Mesenchymal stem cell (in vitro differentiated cells and primary cell): ENCODE data around the gene MPIG6B. TPM values are rescaled to one million over a fixed set of nuclear protein-coding genes. Genes with fewer than 3 reads are reported as not detected.

Experiments used
- DNase-seq: peaks from one replicate; pipeline ENCODE4 v3.0.0-alpha.2; 2013
- H2AFZ ChIP-seq: one replicate; pipeline ENCODE4 v1.6.1; 2013; ENCODE audit warnings: low read depth, mild to moderate bottlenecking, control low read depth, inconsistent platforms, low read length, moderate library complexity
- H2AK5ac ChIP-seq: 2 replicates; pipeline ENCODE4 v1.6.1; 2013; ENCODE audit warnings: low read length, moderate library complexity, mild to moderate bottlenecking, inconsistent platforms; ENCODE audit not compliant: severe bottlenecking
- H2BK120ac ChIP-seq: one replicate; pipeline ENCODE4 v1.6.1; 2013; ENCODE audit warnings: low read depth, mild to moderate bottlenecking, inconsistent platforms, low read length, moderate library complexity
- H2BK12ac ChIP-seq, 2 experiments: one replicate each; pipeline ENCODE4 v1.6.1; 2013; ENCODE audit warnings: inconsistent platforms in 2 of 2, low read length in 2 of 2, mild to moderate bottlenecking in 2 of 2, moderate library complexity in 2 of 2, control low read depth in 1 of 2
- H2BK15ac ChIP-seq: one replicate; pipeline ENCODE4 v1.6.1; 2013; ENCODE audit warnings: mild to moderate bottlenecking, low read depth, inconsistent platforms; ENCODE audit not compliant: poor library complexity, severe bottlenecking
- H2BK5ac ChIP-seq: 2 replicates; pipeline ENCODE4 v1.6.1; 2013; ENCODE audit warnings: low read depth, mild to moderate bottlenecking, low read length, control low read depth, inconsistent platforms; ENCODE audit not compliant: poor library complexity, severe bottlenecking
- H3K14ac ChIP-seq, 2 experiments: one replicate each; pipeline ENCODE4 v1.6.1; 2013; ENCODE audit warnings: inconsistent platforms in 2 of 2, low read length in 2 of 2, control low read depth in 1 of 2, mild to moderate bottlenecking in 1 of 2, moderate library complexity in 1 of 2
- H3K18ac ChIP-seq, 2 experiments: one replicate each; pipeline ENCODE4 v1.6.1; 2013; ENCODE audit warnings: inconsistent platforms in 2 of 2, low read length in 2 of 2, control low read depth in 1 of 2, low read depth in 1 of 2, mild to moderate bottlenecking in 1 of 2
- H3K23ac ChIP-seq, 2 experiments: one replicate each; pipeline ENCODE4 v1.6.1; 2013; ENCODE audit warnings: inconsistent platforms in 2 of 2, low read length in 2 of 2, mild to moderate bottlenecking in 2 of 2, moderate library complexity in 2 of 2, control low read depth in 1 of 2
- H3K27ac ChIP-seq: 2 replicates; pipeline ENCODE4 v1.5.1; 2013; ENCODE audit warnings: mild to moderate bottlenecking, moderate library complexity, low read length, control low read depth, inconsistent platforms; ENCODE audit not compliant: poor library complexity, severe bottlenecking
- H3K27me3 ChIP-seq, 2 experiments: 2 replicates each; pipeline versions ENCODE4 v1.6.1 to v1.7.0; 2013; ENCODE audit warnings: low read length in 2 of 2, mild to moderate bottlenecking in 2 of 2, moderate library complexity in 2 of 2, control low read depth in 1 of 2, inconsistent platforms in 1 of 2; ENCODE audit not compliant: control insufficient read depth in 1 of 2, insufficient read depth in 1 of 2
- H3K36me3 ChIP-seq, 2 experiments: 2 replicates each; pipeline versions ENCODE4 v1.6.1 to v1.7.0; 2013; ENCODE audit warnings: low read length in 2 of 2, control low read depth in 1 of 2, inconsistent platforms in 1 of 2, low read depth in 1 of 2, mild to moderate bottlenecking in 1 of 2; ENCODE audit not compliant: insufficient read depth in 2 of 2, control insufficient read depth in 1 of 2
- H3K4ac ChIP-seq, 2 experiments: one replicate each; pipeline ENCODE4 v1.6.1; 2013; ENCODE audit warnings: inconsistent platforms in 2 of 2, low read length in 2 of 2, mild to moderate bottlenecking in 2 of 2, moderate library complexity in 2 of 2, control low read depth in 1 of 2, low read depth in 1 of 2
- H3K4me1 ChIP-seq: 2 replicates; pipeline ENCODE4 v1.6.1; 2013; ENCODE audit warnings: low read depth, low read length, control low read depth; ENCODE audit not compliant: control insufficient read depth, insufficient read depth
- H3K4me2 ChIP-seq: 2 replicates; pipeline ENCODE4 v1.6.1; 2013; ENCODE audit warnings: low read length, mild to moderate bottlenecking, inconsistent platforms; ENCODE audit not compliant: poor library complexity, severe bottlenecking
- H3K4me3 ChIP-seq, 2 experiments: 2 replicates each; pipeline versions ENCODE4 v1.5.1 to v1.7.0; 2013; ENCODE audit warnings: low read length in 2 of 2, mild to moderate bottlenecking in 2 of 2, control low read depth in 1 of 2, low read depth in 1 of 2; ENCODE audit not compliant: insufficient read depth in 1 of 2
- H3K79me1 ChIP-seq: replicated peaks from 2 replicates; pipeline ENCODE4 v1.6.1; 2013; ENCODE audit warnings: mild to moderate bottlenecking, control low read depth, low read length, inconsistent platforms; ENCODE audit not compliant: poor library complexity, severe bottlenecking
- H3K9ac ChIP-seq: 2 replicates; pipeline ENCODE4 v1.7.0; 2013; ENCODE audit warnings: mild to moderate bottlenecking, low read length, moderate library complexity
- H3K9me3 ChIP-seq: 2 replicates; pipeline ENCODE4 v1.7.0; 2013; ENCODE audit warnings: mild to moderate bottlenecking, low read length; ENCODE audit not compliant: control insufficient read depth
- H4K8ac ChIP-seq: one replicate; pipeline ENCODE4 v1.6.1; 2013; ENCODE audit warnings: inconsistent platforms, mild to moderate bottlenecking, low read length, moderate library complexity
- H4K91ac ChIP-seq: one replicate; pipeline ENCODE4 v1.6.1; 2013; ENCODE audit warnings: mild to moderate bottlenecking, low read length, inconsistent platforms
- WGBS: methylation state at CpG from one replicate; pipeline ENCODE4 v1.1.7; 2013; ENCODE audit warnings: mixed read lengths; 5-methylcytosine and 5-hydroxymethylcytosine counted together
- small RNA-seq: library from polyadenylated mRNA; stranded (forward); fragments of <200 nt; extraction: miRNeasy Mini kit (QIAGEN cat#:217004); gene quantifications from one replicate; pipeline ENCODE3, GENCODE V24; 2013; ENCODE audit warnings: low read depth

MPIG6B gene

DNA sequence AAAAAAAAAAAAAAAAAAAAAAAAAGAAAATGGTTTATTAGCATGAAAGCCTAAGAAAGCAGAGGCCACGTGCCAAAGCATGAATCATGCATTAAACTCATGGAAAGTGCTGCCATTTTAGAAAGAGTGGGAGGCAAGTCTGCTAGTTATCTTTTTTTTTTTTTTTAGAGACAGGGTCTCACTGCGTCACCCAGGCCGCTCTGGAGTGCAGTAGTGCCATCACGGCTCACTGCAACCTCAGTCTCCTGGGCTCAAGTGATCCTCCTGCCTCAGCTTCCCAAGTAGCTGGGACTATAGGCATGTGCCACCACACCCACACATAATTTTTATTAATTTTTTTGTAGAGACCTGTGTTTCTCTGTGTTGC lies 48.8 kb downstream of the MPIG6B start:
- no peak for DNase-seq
- Histone ChIP-seq H4K91ac (no peak overlapping the region), H3K4ac (no peak overlapping the region), H3K14ac (no peak overlapping the region), H2BK120ac (no peak overlapping the region), H2BK12ac (no peak overlapping the region), H2AK5ac (no peak overlapping the region), H3K27me3 (no peaks in the 10 kb centered on the region), H3K4me2 (no peak overlapping the region), H3K4me1 (peaks cover 10% of the 10 kb centered on the region), H2BK5ac (no peak overlapping the region), H3K36me3 (no peaks in the 10 kb centered on the region), H2BK15ac (peak overlapping the region; percentile 18), H3K18ac (no peak overlapping the region), H3K9ac (no peak overlapping the region), H3K4me3 (no peak overlapping the region), H3K27ac (no peak overlapping the region), H3K79me1 (no peaks in the 10 kb centered on the region), H2AFZ (no peak overlapping the region), H3K23ac (no peak overlapping the region), H3K9me3 (no peaks in the 10 kb centered on the region), H4K8ac (no peak overlapping the region)
- WGBS = 88% methylated on average over 4 of the region's 4 CpGs

DNA sequence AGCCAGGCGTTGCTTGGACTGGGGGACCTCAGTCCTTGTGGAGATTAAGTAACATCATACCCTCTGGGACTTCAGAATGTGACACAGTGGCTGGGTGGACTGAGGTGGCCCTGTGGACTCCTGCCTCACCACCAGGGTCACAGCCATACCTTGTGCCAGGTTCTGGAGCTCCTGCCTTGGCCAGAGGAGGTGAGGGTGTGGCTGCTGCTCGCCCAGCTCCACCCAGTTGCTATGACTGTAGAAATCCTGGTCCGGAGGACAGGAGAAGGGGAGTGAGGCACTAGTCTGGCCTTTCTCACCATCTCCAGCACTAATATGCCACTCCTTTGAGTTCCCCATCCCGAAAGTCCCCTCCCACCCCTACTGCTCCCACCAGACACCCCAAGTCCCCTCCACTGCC lies 52.0 kb downstream of the MPIG6B start:
- peaks cover 16% of the 10 kb centered on the region for H3K4me1 ChIP-seq
- no peak overlapping the region for H3K4me3 ChIP-seq
- no peaks in the 10 kb centered on the region for H3K27me3 ChIP-seq
- no peak overlapping the region for H2AFZ ChIP-seq
- no peak overlapping the region for H3K4me2 ChIP-seq
- no peak for DNase-seq
- H4K8ac ChIP-seq = no peak overlapping the region
- no peak overlapping the region for H3K18ac ChIP-seq
- no peak overlapping the region for H4K91ac ChIP-seq
- H3K14ac ChIP-seq = no peak overlapping the region
- no peak overlapping the region for H2BK15ac ChIP-seq
- H3K9ac ChIP-seq = no peak overlapping the region
- no peak overlapping the region for H3K27ac ChIP-seq
- no peak overlapping the region for H2AK5ac ChIP-seq
- H3K36me3 ChIP-seq = peaks cover 20 to 28% of the 10 kb centered on the region in 2 experiments
- no peak overlapping the region for H2BK12ac ChIP-seq
- no peak overlapping the region for H3K4ac ChIP-seq
- no peaks in the 10 kb centered on the region for H3K9me3 ChIP-seq
- H3K23ac ChIP-seq = no peak overlapping the region
- H3K79me1 ChIP-seq = no peaks in the 10 kb centered on the region
- no peak overlapping the region for H2BK5ac ChIP-seq
- 94% methylated on average over 3 of the region's 4 CpGs for WGBS
- no peak overlapping the region for H2BK120ac ChIP-seq

DNA sequence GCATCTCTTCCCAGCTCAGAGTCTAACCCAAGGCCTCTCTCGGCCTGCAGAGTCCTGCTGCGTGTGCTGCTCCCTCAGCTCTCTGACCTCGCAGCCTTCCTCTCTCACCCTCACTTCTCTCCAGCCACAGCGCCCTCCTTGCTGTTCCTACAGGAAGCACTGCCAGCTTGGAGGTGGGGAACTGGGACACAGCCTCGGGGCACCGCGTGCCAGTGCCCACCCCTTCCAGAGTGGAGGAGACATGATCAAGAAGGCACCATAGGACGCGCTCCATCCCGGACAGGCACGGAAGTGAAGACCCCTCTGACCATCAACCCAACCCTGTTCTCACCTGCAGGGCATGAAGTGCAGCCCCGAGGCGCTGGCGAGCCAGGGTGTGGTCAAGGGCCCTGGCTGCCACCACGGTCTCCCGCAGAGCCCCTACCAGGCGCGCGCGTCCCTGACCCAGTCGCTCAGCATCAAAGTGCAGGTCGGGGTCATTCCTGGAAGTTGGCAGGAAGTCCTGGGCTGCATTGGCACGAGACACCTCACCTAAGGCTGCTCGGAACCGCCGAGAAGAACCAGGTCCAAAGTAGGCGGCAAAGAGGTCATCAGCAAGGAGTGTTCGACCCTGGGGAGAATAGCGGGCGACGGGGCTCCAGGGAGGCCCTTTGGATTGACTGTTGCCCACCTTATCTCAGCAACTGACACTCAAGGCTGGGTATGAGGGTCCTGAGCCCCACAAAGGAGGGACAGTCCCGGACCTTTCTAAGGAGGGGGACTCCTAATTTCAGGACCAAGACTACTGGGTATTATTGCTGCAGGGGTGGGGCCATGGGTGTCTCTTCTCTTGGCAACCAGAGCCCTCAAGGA lies 52.7 kb downstream of the MPIG6B start:
- 93% methylated on average over 32 of the region's 32 CpGs for WGBS
- Histone ChIP-seq H4K8ac (no peak overlapping the region), H3K27me3 (no peaks in the 10 kb centered on the region), H2BK120ac (no peak overlapping the region), H3K18ac (no peak overlapping the region), H2AFZ (no peak overlapping the region), H3K4ac (no peak overlapping the region), H3K36me3 (peaks cover 27 to 35% of the 10 kb centered on the region in 2 experiments), H3K4me1 (peaks cover 16% of the 10 kb centered on the region), H3K23ac (no peak overlapping the region), H3K9me3 (no peaks in the 10 kb centered on the region), H2BK5ac (no peak overlapping the region), H2AK5ac (peak overlapping the region; percentile 18), H3K79me1 (no peaks in the 10 kb centered on the region), H3K4me2 (no peak overlapping the region), H2BK12ac (no peak overlapping the region), H2BK15ac (no peak overlapping the region), H3K27ac (no peak overlapping the region), H3K9ac (no peak overlapping the region), H4K91ac (no peak overlapping the region), H3K4me3 (no peak overlapping the region), H3K14ac (no peak overlapping the region)
- no peak for DNase-seq

Small RNA genes within 50 kb of the gene (small RNA-seq; reads per million reads assigned to genes)
- gene LY6G6D = not detected
- gene MIR4646 = not detected
- gene MSH5-SAPCD1 = not detected
- not detected for gene RNU6-850P
- not detected for gene SAPCD1
